Lung microvascular endothelial cell (primary cell): Measurements from ENCODE around the gene ZNF446. TPM values are rescaled to one million over a fixed set of nuclear protein-coding genes. Genes with fewer than 3 reads are reported as not detected.
"Not testable (repeated sequence)": the region's sequence is repeated elsewhere in the genome, so short reads cannot be mapped to it uniquely, and the experiment has no call there.

Source experiments
- DNase-seq, 2 donors: peaks; one replicate each; pipeline versions ENCODE4 v3.0.0 to v3.0.0-alpha.2; 2010; ENCODE audit warnings: low read depth in 2 of 2
- total RNA-seq: library from RNA; depleted of rRNA; stranded (reverse); fragments of >200 nt; gene quantifications from 2 replicates; pipeline ENCODE4 v1.2.1, GENCODE V29; 2014

Gene ZNF446
- total RNA-seq, result 3.0 and 3.1 TPM in 2 replicates

DNA sequence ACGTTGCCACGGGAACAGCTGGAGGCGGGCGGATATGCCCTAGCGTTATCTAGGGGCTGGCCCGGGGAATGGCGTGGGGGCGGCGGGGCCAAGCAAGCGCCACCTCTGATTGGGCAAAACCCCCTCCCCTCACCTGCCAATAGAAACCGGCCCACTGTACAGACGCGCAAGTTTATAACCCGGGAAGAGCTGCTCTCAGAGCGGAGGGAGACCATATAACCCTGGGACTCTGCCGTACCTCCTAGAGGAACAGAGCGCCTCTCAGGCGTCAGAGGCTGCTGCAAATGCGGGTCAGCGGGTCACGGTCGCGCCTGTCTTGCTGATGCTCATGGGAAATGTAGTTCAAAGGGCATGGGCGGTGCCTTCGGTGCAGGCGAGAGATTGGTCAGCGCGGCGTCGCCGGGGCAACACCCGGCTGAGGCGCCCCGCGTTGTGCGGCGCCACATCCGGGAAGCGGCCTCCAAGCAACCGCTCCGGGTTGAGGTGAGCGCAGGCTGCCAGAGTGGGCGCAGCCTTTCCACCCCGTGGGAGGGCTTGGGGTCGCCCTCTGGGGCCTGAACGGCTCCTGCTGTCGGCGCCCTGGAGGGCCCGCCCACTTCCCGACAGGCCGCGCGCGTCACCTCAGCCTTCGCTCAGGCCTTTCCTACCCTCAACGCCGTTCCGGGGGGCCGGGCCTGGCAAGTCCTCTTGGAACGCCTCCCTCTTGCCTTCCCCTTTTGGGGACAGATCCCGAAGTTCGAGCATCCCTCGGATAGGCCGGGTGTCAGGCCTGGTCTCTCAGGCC is at the start of gene ZNF446:
Gene ZNF446, plus strand, starts transcription at position 639 of the 784 bp plus-strand sequence. CDS start 867 bp downstream, outside the sequence.
- peak; percentile 96 for DNase-seq

DNA sequence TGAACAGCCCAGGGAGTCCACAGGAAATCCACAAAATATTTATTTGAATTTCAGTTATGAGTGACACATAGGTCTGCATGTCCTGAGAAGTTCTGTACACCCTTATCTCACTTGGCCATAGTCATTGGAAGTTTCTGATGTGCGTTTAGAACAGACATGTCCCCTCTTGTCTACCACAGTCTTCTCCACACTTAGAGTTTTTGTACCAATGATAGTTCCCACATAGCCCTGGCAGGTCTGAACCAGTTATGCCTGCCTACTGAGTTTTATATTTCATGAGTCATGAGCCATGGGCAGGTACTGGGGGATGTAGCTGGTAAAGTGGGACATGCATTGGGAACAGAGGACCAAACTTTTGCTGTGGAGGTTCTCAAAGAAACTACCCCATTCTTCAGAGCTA is 47.5 kb upstream of the ZNF446 start:
- DNase-seq, result no peak

DNA sequence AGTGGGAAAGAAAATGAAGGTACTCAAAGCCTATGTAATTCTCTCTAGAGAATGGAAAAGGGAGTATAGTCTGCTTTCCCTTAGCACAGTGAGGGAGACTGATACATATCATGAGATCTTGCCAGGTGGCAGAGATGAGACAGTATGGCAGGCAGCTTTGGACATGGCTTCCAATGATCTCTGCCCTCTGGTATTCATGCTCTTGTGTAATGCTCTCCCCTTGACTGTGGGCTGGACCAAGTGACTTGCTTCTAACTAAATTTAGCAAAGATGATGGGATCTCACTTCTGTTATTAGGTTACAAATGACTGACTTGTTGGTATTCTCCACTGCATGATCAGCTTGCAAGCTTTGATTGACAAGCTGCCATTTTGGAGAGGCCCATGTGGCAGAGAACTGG is 46.4 kb upstream of the ZNF446 start:
- DNase-seq, result no peak

DNA sequence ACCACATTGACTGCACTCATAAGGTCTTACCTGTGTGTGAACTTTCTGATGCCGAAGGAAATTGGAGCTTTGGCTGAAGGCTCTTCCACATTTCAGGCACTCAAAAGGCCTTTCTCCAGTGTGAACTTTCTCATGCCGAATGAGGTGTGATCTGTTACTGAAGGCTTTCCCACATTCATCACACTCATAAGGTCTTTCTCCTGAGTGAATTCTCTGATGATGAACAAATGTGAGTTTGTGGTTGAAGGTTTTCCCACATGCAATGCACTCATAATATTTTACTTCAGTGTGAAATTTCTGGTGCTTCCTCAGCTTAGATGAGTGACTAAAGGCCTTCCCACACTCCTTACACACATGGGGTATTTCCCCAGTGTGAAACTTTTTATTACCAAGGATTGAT is 41.9 kb upstream of the ZNF446 start:
- peak in 1 of 2 donors; percentile 21 for DNase-seq

DNA sequence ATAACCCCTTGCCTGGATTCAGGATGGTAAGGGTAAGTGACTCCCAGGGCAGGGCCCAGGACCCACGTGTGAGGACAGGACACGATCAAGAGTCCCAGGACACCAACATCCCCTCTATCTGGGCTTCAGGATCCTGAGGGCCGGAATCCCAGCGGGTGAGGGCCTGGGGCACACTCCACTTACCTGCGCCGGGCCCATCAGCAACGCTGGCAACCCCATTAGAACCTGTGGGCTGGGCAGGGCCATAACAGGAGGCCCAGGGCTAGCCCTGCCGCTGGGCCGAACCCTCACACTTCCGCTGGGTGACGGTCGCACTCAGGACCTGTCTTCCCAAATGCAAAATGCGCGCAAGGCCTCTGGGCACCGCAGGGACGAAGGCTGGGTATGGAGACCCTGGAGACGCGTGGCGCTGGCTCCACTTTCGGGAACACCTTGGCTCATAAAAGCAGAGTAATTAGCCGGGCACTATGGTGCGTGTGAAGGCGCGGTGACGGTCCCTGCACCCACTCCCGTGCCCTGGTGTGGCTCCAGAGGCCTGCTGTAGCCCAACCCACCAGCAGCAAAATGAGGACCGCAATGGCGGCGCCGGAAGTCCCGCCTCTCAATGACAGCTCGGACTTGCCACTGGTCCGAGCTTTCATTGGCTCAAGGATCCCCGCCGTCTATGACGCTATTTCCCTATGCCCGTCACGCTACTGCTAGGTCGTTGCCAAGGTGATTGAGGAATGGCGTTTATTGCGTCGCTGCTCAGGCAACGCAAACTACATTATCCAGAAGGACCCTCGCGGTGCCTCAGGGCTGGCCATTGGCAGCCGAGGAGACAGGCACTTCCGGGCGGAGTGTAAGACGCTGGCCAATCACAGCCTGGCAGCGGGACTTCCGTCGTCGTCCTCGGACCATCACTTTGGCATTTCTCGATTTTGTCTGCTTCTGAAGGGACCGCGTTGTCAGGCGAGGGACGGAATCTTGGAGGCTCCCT is 36.3 kb upstream of the ZNF446 start, which contains the start of gene ZNF132:
Gene ZNF132, minus strand, starts transcription at position 578 of the 979 bp plus-strand sequence. Its CDS starts 332 bp downstream, at position 246.
- DNase-seq, result peak; percentile 100

DNA sequence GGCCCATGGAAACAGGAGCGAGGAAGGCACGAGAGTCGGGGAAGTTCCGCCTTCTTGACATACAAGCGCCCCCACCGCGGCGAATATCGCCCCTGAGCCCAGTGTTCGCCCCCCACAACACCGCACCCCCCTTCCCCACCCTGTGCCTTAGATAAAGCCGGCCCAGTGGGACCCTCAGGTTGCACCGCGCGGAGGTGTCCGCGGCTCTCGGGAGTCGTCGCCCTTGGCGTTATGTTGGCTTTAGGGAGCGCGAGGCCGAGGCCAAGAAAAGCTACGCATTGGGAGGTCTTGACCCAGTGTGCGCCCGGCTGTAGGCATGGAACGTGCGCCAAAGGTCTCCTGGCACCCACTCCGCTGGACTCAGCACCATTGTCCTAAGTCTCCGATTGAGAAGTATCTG is 35.6 kb upstream of the ZNF446 start:
- DNase-seq, result no peak

DNA sequence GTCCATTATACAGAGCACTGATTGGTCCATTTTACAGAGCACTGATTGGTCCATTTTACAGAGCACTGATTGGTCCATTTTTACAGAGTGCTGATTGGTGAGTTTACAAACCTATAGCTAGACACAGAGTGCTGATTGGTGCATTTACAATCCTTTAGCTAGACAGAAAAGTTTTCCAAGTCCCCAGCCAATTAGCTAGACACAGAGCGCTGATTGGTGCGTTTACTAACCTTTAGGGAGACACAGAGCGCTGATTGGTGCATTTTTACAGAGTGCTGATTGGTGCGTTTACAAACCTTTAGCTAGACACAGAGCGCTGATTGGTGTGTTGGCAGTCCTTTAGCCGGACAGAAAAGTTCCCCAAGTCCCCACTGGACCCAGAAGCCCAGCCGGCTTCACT is 33.2 kb upstream of the ZNF446 start:
- DNase-seq, result not testable (repeated sequence)

DNA sequence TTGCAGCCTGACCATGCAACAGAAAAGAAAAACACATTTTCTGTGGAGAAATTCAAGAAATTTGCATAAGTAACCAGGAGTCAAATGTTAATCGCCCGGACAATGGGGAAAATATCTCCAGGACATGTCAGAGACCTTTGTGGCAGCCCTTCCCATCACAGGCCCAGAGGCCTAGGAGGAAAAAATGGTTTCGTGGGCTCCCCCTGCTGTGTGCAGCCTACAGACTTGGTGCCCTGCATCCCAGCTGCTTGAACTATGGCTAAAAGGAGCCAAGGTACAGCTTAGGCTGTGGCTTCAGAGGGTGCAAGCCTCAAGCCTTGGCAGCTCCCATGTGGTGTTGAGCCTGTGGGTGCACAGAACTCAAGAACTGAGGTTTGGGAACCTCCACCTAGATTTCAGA is 27.3 kb upstream of the ZNF446 start:
- DNase-seq, result not testable (repeated sequence)

DNA sequence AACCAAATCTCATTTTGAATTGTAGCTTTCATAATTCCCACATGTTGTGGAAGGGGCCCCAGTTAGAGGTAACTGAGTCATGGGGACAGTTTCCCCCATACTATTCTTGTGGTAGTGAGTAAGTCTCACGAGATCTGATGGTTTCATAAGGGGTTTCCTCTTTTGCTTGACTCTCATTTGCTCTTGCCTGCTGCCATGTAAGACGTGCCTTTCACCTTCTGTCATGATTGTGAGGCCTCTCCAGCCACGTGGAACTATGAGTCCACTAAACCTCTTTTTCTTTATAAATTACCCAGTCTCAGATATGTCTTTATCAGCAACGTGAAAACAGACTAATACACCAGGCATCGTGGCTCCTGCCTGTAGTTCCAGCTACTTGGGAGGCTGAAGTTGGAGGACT is 26.2 kb upstream of the ZNF446 start:
- not testable (repeated sequence) for DNase-seq

DNA sequence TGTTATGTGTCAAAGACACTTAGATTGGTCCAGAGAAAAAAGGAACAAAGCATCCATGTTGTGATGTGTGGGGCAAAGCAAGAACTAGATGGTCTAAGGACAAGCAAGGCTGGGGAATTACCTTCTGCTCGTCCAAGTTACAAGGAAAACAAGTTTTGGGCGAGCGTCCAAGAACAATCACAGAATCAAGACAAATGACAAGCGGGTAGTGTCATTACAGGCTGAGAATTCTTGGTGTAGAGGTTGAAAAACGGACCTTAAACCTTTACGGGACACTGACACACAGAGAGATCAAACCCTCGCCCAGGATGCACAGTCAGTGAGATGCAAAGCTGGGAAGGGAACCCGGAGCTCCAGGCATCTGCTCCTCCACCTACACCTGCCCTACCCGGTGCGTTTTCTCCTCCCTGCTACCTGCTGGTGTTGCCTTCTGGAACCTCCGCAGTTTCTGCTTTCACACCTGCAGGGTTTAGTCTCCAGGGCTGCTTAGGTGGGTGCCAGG is 25.2 kb upstream of the ZNF446 start:
- peak in 1 of 2 donors; percentile 15 for DNase-seq

DNA sequence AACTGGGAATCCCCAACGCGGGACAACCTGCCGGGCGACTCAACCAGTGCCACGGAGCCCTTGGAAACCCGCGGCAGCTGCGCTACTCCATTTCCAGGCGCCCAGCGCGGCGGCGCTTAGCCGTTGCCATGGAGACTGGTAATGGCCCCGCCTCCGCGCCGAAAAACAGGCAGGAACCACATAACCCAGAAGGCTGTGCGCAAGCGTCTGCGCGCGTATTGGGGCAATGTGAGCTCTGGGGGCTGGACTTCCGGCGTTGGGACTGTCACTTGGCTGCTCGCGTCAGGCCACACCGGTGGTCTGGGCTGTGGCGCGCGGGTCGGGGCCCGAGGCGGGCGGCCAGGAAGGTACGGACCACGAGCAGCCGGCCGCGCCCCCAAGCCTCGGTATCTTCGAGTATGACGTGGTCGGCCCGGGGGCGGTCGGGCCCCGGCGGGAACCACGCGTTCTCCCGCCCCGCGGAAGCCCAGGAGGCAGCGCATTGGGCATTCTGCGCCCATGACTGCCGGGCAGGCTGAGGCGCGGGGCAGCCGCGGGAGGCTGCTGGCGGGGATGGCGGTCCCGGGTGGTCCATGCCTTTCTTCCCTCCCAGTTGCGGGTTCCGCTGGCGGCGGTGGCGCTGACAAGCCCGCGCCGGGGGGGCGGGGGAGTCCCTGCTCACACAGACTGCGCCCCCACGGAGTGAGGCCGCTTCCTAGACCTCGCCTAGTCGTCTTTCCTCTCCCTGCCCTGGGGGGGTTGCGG is 24.6 kb upstream of the ZNF446 start, which contains the start of gene ZNF324B:
Gene ZNF324B, plus strand, starts transcription at position 265 of the 744 bp plus-strand sequence. CDS start 2,080 bp downstream, outside the sequence.
- DNase-seq, result peak; percentile 96 to 97

DNA sequence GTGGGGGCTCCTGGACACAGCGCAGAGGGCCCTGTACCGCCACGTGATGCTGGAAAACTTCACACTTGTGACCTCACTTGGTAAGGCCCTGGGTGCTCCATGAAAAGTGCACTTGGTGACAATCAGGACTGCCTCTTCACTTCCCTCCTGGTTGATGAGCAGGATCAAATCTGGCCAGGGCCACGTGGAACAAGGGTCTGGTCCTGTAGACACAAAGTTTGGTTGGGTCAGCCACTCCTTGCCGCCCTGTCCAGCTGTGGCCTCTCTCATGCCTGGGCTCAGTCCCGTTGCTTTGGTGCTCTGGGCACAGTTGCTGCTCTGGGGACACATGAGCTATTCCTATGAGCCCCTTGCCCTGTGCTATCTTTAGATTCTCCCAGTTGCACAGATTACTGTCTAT is 22.4 kb upstream of the ZNF446 start:
- no peak for DNase-seq

DNA sequence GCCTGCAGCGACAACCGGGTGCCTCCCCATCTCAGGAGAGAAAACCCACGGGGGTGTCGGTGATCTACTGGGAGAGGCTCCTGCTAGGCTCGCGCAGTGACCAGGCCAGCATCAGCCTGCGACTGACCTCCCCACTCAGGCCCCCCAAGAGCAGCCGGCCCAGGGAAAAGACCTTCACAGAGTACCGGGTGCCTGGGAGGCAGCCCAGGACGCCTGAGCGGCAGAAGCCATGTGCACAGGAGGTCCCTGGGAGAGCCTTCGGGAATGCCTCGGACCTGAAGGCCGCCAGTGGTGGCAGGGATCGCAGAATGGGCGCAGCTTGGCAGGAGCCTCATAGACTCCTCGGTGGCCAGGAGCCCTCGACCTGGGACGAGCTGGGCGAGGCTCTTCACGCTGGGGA is 20.8 kb upstream of the ZNF446 start:
- no peak for DNase-seq

DNA sequence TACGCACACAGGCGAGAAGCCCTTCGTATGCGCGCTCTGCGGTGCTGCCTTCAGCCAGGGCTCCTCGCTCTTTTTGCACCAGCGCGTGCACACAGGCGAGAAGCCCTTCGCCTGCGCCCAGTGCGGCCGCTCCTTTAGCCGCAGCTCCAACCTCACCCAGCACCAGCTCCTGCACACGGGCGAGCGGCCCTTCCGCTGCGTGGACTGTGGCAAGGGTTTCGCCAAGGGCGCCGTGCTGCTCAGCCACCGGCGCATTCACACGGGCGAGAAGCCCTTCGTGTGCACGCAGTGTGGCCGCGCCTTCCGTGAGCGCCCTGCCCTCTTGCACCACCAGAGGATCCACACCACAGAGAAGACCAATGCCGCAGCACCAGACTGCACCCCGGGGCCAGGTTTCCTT is 20.0 kb upstream of the ZNF446 start:
- DNase-seq, result no peak

DNA sequence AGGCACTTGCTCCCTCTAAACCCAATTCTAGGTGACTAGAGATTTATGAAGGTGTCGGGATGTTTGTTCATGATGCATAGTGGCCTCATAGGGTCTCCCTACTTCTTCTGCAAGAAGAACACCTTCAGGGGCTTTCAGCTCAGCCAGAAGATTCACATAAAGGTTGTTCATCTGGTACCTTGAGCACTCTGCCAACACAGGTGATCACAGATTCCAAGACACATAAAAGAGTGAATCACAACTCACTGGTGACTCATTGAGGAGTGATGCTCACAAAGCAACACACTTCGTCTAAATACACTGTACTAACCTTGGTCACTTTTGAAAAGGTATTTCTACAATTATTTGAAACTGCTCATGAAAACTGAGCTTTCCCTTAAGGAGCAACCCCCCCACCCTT is 16.1 kb upstream of the ZNF446 start:
- DNase-seq, result no peak

DNA sequence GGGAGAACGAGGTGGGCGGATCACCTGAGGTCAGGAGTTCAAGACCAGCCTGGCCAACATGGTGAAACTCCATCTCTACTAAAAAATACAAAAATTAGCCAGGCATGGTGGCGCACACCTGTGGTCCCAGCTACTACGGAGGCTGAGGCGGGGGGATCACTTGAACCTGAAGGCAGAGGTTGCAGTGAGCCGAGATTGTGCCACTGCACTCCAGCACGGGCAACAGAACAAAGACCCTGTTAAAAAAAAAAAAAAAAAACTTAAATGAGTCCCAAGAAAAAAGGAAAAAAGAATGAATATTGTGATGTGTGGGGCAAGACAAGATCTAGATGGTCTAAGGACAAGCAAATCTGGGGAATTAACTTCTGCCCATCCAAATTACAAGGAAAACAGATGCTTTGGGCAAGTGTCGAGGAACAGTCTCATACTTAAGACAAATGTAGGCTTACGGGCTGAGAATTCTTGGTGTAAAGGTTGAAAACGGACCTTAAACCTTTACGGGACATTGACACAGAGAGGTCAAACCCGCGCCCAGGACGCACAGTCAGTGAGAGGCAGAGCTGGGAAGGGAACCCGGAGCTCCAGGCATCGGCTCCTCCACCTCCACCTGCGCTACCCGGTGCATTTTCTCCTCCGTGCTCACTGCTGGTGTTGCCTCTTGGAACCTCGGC is 9.9 kb upstream of the ZNF446 start:
- DNase-seq, result no peak

DNA sequence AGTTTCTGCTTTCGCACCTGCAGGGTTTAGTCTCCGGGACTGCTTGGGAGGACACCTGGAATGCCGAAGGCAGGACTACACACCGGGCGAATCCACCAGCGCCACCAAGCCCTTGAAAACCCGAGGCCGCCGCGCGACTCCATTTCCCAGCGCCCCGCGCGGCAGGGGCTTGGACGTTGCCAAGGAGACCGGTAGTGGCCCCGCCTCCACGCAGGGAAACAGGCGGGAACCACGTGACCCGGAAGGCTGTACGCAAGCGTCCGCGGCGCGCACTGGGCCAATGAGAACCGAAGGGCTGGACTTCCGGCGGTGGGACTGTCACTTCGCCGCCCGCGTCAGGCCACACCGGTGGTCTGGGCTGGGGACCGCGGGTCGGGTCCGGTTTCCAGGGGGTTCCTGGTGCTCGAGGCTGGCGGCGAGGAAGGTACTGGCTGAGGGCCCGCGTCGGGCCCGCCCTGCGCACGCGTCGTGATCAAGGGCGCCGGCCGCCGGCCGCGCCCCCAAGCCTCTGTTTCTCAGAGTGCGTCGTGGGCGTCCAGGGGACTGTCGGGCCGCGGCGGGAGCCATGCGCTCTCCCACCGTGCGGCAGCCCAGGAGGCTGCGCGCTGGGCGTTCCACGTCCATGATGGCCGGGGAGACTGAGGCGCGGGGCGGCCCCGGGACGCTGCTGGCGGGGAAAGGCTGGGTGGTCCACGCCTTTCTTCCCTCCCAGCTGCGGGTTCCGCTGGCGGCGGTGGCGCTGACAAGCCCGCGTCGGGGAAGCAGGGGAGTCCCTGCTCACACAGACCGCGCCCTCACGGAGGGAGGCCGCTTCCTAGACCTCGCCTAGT is 9.2 kb upstream of the ZNF446 start, which contains the start of gene ZNF324:
Gene ZNF324, plus strand, starts transcription at position 321 of the 830 bp plus-strand sequence. CDS start 2,106 bp downstream, outside the sequence.
- DNase-seq, result peak; percentile 97 to 99

DNA sequence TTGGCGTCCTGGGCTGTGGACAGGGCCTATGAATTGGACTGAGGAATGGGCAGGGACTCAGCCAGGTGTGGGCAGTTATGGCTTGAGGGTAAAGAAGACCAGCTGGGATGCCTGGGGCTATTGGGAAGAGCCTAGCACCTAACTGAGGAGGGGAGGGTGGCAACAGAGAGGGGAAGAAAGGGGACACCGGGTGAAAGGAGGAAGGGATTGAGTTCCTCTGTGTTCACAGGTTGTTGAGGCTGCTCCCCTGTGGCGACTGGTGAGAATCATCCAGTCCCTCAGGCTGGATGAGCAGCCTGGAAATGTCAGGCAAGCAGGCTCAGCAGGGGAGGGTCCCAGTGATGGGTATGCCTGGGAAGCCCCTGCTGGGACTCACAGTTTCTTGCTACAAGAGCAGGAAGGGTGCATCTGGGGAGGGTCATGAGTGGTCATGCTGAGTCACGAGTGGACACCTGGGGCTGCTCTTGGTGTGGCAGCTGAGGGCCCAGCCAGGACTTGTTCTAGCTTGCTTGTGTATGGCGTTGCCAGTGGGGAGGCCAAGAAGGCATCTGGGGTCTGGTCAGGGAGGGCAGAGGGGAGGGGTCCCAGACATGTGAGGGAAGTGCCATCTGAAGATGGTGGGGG is 7.8 kb upstream of the ZNF446 start:
- DNase-seq, result no peak
